Tibial nerve (tissue), 4 donors: Measurements from ENCODE around the gene PPY. TPM values are rescaled to one million over a fixed set of nuclear protein-coding genes. Genes with fewer than 3 reads are reported as not detected.

ENCODE experiments used
- DNase-seq, 2 donors: peaks; one replicate each; pipeline ENCODE4 v3.0.0-alpha.2; 2019; ENCODE audit warnings: low spot score in 2 of 2
- H3K27ac ChIP-seq, 4 donors: fragments of 200-600 bp; sonication (generic) in 3 of 4; one replicate each; pipeline ENCODE4 v1.5.1; 2017 to 2019; ENCODE audit warnings: mild to moderate bottlenecking in 1 of 4
- H3K27me3 ChIP-seq, 2 donors: fragments of 200-600 bp; sonication (generic) in 1 of 2; one replicate each; pipeline versions ENCODE4 v1.5.1 to v1.6.0; 2017 to 2019
- H3K36me3 ChIP-seq, 3 donors: fragments of 200-600 bp; sonication (generic); one replicate each; pipeline ENCODE4 v1.5.1; 2018 to 2019
- H3K4me1 ChIP-seq, 4 donors: fragments of 200-600 bp; sonication (generic) in 3 of 4; one replicate each; pipeline ENCODE4 v1.5.1; 2017 to 2019
- H3K4me3 ChIP-seq, 4 donors: fragments of 200-600 bp; sonication (generic) in 3 of 4; one replicate each; pipeline ENCODE4 v1.5.1; 2017 to 2019; ENCODE audit warnings: mild to moderate bottlenecking in 1 of 4, moderate library complexity in 1 of 4
- H3K9me3 ChIP-seq, 4 donors: fragments of 200-600 bp; sonication (generic) in 3 of 4; one replicate each; pipeline ENCODE4 v1.5.1; 2017 to 2019
- CTCF ChIP-seq, 5 experiments: fragments of 200-600 bp in 3 of 5; fragments of 450-650 bp in 2 of 5; sonication (generic) in 3 of 5; IDR thresholded peaks; one replicate each; pipeline ENCODE4 v1.5.1; 2016 to 2019; ENCODE audit warnings: antibody characterized with exemption in 5 of 5, mild to moderate bottlenecking in 3 of 5, moderate library complexity in 2 of 5
- EP300 ChIP-seq, 2 donors: sonication (generic); formaldehyde crosslinking; IDR thresholded peaks; one replicate each; pipeline ENCODE4 v1.6.1; 2017; ENCODE audit warnings: antibody characterized with exemption in 2 of 2, mild to moderate bottlenecking in 1 of 2
- POLR2A ChIP-seq, 2 donors: fragments of 450-650 bp; IDR thresholded peaks; one replicate each; pipeline ENCODE4 v1.6.1; 2017; ENCODE audit warnings: antibody characterized with exemption in 2 of 2, mild to moderate bottlenecking in 2 of 2, moderate library complexity in 2 of 2
- WGBS, 2 donors: methylation state at CpG; one replicate each; pipeline ENCODE4 v1.1.5; 2018; 5-methylcytosine and 5-hydroxymethylcytosine counted together
- total RNA-seq, 4 donors: library from RNA; depleted of rRNA; stranded (reverse); fragments of >200 nt; gene quantifications; one replicate each; pipeline ENCODE4 v1.1.0, GENCODE V29; 2016

Gene PPY
- total RNA-seq, 4 donors from 2014 or later: not detected

GRCh38 chr17:43906951-43907424 lies 35.3 kb downstream of the PPY start:
- H3K4me3 ChIP-seq: peak overlapping the region; percentile 55 to 68 (median 65)
- peaks cover 0 to 62% of the 10 kb centered on the region in 2 donors for H3K27me3 ChIP-seq
- TF ChIP-seq CTCF (IDR thresholded peaks at IDR 0.05) (no peak), EP300 (IDR thresholded peaks at IDR 0.05) (no peak), POLR2A (IDR thresholded peaks at IDR 0.05) (no peak)
- peak overlapping the region; percentile 78 to 90 (median 78) for H3K27ac ChIP-seq
- DNase-seq: peak in 1 of 2 donors; percentile 9
- no peaks in the 10 kb centered on the region for H3K9me3 ChIP-seq
- WGBS, 2 donors: 1% methylated on average over 19 to 27 of the region's 29 CpGs
- H3K36me3 ChIP-seq: no peaks in the 10 kb centered on the region
- H3K4me1 ChIP-seq: peaks cover 0 to 37% (median 18%) of the 10 kb centered on the region in 4 donors

GRCh38 chr17:43905985-43906852 lies 36.1 kb downstream of the PPY start:
- 2 to 3% methylated on average over 22 to 35 of the region's 37 CpGs for WGBS, 2 donors
- H3K4me1 ChIP-seq: peaks cover 0 to 39% (median 18%) of the 10 kb centered on the region in 4 donors
- H3K27ac ChIP-seq: peak overlapping the region; percentile 32 to 90 (median 78)
- H3K27me3 ChIP-seq: peaks cover 0 to 62% of the 10 kb centered on the region in 2 donors
- DNase-seq: peak; percentile 40 to 61
- no peaks in the 10 kb centered on the region for H3K36me3 ChIP-seq
- TF ChIP-seq CTCF (IDR thresholded peaks at IDR 0.05) (no peak), EP300 (IDR thresholded peaks at IDR 0.05) (no peak), POLR2A (IDR thresholded peaks at IDR 0.05) (no peak)
- H3K4me3 ChIP-seq: peak overlapping the region; percentile 55 to 68 (median 65)
- no peaks in the 10 kb centered on the region for H3K9me3 ChIP-seq

GRCh38 chr17:43905400-43905984 lies 36.8 kb downstream of the PPY start:
- Histone ChIP-seq H3K36me3 (no peaks in the 10 kb centered on the region), H3K9me3 (no peaks in the 10 kb centered on the region), H3K4me3 (no peak overlapping the region), H3K27me3 (peaks cover 0 to 62% of the 10 kb centered on the region in 2 donors), H3K4me1 (peaks cover 0 to 47% (median 21%) of the 10 kb centered on the region in 4 donors), H3K27ac (peak overlapping the region in 1 of 4 donors; percentile 32)
- DNase-seq: no peak
- TF ChIP-seq POLR2A (IDR thresholded peaks at IDR 0.05): no peak
- TF ChIP-seq CTCF (IDR thresholded peaks at IDR 0.05): no peak
- no peak for TF ChIP-seq EP300 (IDR thresholded peaks at IDR 0.05)
- WGBS, 2 donors: 29 to 40% methylated on average over 2 to 3 of the region's 3 CpGs

- H3K9me3 ChIP-seq: no peaks in the 10 kb centered on the region
- peaks cover 0 to 36% (median 18%) of the 10 kb centered on the region in 4 donors for H3K4me1 ChIP-seq
- WGBS, 2 donors: 49 to 51% methylated on average over 6 to 7 of the region's 7 CpGs
These were observed 40.3 kb downstream of the PPY start for GRCh38 chr17:43901861-43902589.

More at GRCh38 chr17:43901861-43902589, 40.3 kb downstream of the PPY start:
- Histone ChIP-seq H3K27ac (no peak overlapping the region), H3K36me3 (no peaks in the 10 kb centered on the region), H3K4me3 (no peak overlapping the region), H3K27me3 (peaks cover 0 to 35% of the 10 kb centered on the region in 2 donors)
- no peak for DNase-seq
- no peak for TF ChIP-seq CTCF (IDR thresholded peaks at IDR 0.05)
- no peak for TF ChIP-seq POLR2A (IDR thresholded peaks at IDR 0.05)
- no peak for TF ChIP-seq EP300 (IDR thresholded peaks at IDR 0.05)
